GM12873 (cell line): ENCODE results near the gene MSI2.

ENCODE experiments used
- TF ChIP-seq, protein P1 (sequence below): IDR thresholded peaks from 2 replicates; pipeline ENCODE4 v1.5.1; 2012; ENCODE audit warnings: low read depth, mild to moderate bottlenecking, moderate library complexity, low read length, control low read depth; ENCODE audit not compliant: insufficient read depth; ENCODE audit errors: missing control alignments

MSI2 gene

DNA sequence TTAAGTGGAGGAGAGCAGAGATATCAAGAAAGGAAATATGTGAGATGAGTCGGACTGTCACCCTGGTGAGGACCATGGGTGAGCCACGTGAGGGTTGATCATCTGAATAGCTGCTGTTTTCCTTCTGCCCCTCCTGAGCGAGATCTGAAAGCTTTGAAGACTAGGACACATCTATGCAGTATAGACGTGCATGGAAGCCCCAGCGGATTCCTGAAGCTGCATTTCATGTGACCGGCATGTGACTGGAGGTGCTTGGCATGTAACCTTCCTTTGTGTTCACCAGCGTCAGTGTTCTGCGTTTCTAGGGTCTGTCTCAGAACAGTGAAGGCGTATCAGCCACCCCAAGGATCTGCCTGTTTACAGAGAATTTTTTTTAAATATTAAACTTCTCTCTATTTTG is 75.1 kb downstream of the MSI2 start:
- TF ChIP-seq, protein P1, sequence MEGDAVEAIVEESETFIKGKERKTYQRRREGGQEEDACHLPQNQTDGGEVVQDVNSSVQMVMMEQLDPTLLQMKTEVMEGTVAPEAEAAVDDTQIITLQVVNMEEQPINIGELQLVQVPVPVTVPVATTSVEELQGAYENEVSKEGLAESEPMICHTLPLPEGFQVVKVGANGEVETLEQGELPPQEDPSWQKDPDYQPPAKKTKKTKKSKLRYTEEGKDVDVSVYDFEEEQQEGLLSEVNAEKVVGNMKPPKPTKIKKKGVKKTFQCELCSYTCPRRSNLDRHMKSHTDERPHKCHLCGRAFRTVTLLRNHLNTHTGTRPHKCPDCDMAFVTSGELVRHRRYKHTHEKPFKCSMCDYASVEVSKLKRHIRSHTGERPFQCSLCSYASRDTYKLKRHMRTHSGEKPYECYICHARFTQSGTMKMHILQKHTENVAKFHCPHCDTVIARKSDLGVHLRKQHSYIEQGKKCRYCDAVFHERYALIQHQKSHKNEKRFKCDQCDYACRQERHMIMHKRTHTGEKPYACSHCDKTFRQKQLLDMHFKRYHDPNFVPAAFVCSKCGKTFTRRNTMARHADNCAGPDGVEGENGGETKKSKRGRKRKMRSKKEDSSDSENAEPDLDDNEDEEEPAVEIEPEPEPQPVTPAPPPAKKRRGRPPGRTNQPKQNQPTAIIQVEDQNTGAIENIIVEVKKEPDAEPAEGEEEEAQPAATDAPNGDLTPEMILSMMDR: no peak

DNA sequence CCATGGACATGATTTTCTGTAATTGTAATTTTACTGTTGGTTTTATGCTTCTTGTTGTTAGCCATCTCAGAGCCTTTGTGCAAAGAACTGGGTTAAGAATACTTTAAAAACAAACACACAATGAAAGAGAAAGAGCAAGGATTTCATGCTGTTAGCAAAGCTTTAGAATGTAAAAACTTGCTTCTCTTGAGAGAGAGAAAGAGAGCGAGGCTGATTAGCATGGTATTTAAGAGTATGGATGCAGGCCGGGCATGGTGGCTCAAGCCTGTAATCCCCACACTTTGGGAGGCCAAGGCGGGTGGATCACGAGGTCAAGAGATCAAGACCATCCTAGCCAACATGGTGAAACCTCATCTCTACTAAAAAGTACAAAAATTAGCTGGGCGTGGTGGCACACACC is 76.2 kb downstream of the MSI2 start:
- TF ChIP-seq, protein P1: no peak

DNA sequence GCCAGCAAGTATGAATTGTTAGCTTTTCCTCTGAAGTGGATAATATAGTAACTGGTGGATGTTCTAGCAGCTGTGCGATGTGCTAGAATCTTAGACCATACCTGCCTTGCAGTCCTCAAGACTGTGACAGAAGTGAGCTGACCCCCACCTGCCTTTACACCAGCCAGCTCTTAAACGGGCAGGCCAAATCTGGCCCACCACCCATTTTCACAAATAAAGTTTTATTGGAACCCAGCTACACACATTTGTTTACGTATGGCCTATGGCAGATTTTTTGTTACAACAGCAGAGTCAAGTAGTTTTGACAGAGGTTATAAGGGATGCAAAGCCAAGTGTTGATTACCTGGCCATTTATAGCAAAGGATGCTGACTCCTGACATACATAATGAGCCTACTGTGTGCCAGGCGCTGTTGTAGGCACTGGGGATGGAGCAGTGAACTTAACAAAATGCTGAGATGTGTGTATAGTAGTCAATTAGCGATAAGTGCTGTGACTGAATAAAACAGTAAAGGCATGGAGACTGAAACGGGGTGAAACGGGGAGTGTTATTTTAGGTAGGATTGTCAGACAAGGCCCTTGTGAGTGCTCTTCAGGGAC is 79.0 kb downstream of the MSI2 start:
- TF ChIP-seq, protein P1: no peak

- TF ChIP-seq, protein P1: no peak
Measured at GRCh38 chr17:57337390-57337789, 81.1 kb downstream of the MSI2 start.

GRCh38 chr17:57338257-57338914 is 82.1 kb downstream of the MSI2 start:
- TF ChIP-seq, protein P1: no peak

DNA sequence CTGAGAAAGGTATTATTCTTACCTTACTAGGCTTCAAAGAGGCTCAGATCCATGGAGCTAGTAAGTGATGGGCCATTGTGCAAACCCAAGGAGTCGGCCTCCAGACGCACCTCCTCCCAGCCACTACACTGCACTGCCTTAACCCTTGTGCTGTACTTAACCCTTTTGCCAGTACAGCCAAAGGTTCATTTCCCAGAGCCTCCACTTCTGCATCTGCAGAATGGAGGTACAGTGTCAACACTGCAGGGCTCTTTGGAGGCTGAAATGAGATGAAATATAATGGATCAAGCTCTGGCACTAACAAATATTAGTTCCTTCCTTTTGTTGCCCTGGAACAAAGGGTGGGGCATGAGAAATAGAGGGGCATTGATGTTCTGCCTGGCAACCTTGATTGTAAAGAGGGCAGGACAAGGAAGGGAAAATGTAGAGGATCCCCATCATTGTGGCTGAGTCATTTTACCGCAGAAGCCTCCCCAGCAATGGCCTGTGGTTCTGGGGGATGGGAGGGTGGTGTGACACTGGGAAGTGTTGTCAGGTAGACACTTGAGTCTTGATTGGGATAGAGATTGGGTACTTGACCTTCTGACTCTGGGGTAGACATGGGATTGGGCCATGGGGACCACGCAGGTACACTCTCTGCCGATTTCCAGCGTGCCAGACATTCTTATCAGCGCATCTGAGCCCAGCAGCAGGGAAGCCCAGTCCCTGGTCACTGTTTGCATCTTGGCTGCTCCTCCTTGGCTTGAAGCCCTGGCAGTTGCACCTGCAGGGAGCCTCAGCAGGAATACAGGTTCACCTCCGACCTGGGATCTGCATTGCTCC is 84.0 kb downstream of the MSI2 start:
- TF ChIP-seq, protein P1: no peak
